Anterior cingulate cortex (tissue), 58 donors: Measurements from ENCODE around the gene C2CD2L.
"Not testable (repeated sequence)": the region's sequence is repeated elsewhere in the genome, so short reads cannot be mapped to it uniquely, and the experiment has no call there.

Experiments used
- DNase-seq, 58 donors: peaks; one replicate each; lab custom pipeline; 2025; lab: John Stamatoyannopoulos, UW

Gene C2CD2L

DNA sequence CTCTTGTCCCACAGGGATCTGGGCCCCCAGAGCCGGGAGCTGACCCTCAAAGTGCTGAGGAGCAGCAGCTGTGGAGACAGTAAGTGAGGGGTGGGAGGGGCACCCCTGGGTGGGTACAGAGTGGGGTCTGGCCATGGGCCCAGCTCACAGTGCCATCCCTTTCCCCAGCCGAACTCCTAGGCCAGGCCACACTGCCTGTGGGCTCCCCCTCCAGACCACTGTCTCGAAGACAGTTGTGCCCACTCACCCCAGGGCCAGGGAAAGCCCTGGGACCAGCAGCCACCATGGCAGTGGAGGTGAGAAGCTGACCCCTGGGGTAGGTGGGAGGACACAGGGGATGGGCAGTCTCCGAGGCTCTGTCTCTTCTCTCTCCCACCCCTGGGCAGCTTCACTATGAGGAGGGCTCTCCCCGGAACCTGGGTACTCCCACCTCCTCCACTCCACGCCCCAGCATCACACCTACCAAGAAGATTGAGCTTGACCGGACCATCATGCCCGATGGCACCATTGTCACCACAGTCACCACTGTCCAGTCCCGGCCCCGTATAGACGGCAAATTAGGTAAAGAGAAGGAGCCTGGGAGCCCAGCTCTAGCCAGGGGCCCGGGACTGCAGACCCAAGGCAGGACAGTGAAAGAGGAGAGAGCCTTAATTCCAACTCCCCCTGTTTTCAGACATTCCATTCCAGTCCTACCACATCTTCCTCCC, 5.3 kb downstream of the C2CD2L start:
- DNase-seq = no peak

DNA sequence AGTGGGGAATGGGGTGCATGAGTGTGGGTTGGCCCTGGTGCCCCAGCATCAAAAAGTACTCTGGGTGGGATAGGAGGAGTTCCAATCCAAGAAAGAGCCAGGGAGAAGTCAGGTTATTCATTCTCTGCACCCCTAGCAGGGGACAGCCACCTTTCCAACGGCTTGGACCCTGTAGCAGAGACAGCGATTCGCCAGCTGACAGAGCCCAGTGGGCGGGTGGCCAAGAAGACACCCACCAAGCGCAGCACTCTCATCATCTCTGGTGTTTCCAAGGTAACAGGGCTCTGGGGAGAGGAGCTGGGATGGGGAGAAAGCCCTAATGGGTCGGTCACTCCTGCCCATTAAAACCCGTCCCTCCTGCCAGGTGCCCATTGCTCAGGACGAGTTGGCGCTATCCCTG, 6.6 kb downstream of the C2CD2L start:
- peak in 4 of 58 donors; percentile 11 to 32 (median 22) for DNase-seq

DNA sequence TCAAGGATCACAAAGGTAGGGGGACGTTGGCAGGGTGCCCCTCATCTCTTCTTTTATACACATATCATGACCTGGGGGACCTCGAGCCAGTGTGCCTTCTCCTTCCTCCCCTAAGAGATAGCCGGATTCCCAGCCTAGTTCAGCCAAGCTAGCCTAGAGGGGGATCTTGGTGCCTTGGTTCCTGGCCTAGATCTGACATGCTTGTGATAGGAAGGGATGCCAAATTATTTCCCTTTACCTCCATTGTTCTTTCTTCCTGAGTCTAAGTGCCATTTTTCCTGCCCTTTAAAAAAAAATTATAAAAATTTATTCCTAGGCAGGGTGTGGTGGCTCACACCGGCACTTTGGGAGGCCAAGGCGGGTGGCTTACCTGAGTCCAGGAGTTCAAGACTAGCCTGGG, 7.2 kb downstream of the C2CD2L start:
- DNase-seq = no peak

DNA sequence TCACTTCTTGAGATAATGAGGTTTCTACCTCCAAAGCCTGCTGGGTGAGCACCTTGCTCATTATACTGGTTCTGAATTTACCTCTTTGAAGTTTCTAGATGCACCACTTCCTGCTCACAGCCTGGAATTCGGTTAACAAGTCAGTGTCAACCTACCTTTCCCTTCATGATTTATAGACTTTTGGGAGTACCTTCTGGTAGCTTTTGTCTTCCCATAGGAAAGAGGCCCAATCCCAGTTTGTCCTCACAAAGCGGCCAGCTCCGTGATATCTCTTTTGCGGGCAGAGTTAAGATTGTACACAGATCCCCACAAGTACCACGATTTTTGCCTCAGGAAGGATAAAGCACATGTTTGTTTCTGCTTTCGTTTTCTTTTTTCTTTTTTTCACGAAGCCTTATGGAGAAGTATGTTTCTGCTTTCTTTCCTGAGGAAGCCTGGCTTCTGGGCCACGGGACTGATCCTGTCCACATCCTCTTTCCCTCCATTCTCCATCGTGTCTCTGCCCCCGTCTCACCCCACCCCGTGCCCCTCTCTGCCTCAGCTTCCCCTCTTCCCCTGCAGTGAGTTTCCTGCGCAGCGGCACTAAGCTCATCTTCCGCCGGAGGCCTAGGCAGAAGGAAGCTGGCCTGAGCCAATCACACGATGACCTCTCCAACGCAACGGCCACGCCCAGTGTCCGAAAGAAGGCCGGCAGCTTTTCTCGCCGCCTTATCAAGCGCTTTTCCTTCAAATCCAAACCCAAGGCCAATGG, 8.5 kb downstream of the C2CD2L start:
- DNase-seq = peak in 9 of 58 donors; percentile 15 to 38 (median 22)

DNA sequence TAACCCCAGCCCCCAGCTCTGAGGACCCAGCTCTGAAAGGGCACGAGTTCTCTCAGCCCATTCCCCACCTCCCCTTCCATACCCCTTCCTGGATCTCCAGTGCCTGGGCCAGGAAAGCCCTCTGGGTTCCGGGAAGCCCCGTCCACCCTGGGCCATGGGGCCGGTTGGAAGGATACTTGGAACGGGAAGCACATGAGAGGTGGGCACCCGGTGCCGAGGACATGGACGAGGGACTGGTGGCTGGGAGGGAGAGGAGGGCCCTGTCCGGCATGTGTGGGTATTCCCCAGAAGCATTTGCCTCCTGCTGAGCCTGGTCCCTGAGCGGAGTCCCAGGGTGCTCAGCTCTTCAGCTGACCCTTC, 9.1 kb downstream of the C2CD2L start:
- DNase-seq = no peak

DNA sequence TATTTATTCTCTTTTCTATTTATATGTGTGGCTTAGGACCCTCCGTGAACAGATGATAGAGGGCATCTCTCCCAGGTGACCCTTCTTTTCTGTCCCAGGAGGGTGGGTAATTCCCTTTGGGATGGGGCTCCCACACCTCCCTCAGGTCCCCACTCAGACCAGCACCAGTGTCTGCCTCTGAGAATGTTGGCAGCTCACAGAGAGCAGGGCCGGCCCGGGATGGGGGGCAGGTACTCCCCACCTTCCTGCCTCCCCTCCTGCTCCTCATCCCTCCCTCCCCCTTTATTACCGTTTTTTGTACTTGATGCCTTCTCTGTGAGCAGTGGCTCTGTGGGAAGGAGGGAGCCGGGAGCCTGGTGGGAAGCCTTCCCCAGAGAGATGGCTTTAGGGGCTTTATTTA, 9.5 kb downstream of the C2CD2L start:
- no peak for DNase-seq

DNA sequence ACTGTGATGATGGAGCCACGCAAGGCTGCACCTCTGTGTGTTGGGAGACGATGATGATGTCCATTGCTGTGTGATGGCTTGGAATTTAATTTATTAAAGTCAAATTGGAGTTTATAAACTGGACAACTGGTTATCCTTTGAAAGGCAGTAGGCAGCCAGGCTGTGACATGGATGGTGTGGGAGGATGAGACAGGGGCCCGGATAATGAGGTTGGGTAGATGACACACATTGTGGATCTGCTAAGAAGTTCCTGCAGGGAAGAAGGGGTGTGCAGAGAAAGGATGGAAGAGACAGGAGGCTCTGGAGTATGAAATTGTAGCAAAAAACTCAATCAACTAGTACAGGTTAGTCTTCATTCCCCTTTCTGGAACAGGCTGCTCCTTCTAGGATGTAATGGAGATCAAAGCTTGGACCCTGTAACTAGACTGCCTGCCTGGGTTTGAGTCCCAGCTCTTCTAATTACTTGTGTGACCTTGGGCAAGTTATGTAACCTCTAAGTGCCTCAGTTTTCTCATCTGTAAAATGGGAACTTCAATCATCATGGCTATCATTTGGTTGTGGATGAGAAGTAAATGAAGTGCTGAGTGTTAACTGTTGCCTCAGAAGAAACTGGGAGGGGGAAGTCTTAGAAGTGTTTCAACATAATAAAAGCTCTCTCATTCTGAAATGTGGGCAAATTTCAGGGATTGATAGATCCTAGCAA, 10.0 kb downstream of the C2CD2L start:
- DNase-seq = no peak

DNA sequence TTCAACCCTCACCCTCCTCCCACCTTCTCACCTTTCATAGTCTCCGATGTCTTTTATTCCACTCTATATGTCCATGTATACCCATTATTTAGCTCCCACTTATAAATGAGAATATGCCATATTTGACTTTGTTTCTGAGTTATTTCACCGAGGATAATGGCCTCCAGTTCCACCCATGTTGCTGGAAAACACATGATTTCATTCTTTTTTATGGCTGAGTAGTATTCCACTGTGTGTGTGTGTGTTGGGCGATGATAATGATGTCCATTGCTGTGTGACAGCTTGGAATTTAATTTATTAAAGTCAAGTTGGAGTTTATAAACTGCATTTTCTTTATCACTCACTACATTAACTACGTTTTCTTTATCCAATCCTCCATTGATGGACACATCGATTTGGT, 11.1 kb downstream of the C2CD2L start:
- no peak for DNase-seq

DNA sequence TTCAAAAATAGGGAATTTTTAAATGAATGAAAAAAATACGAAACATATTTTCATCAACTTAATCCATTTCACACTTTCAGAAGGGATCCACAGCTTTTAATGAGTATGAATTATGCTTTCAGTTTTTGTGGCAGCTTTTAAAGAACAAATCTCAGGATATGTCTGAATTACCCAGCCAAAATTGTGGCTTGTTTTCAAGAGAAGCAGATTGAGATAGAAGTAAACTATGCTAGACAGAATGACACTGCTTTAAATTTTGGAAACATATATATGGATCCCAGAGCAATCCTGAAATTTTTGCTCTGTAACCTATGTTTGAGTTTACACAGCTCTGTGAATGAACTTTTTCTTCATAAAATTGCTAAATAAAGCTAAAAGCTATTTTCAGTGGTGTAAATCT, 11.8 kb downstream of the C2CD2L start:
- no peak for DNase-seq

DNA sequence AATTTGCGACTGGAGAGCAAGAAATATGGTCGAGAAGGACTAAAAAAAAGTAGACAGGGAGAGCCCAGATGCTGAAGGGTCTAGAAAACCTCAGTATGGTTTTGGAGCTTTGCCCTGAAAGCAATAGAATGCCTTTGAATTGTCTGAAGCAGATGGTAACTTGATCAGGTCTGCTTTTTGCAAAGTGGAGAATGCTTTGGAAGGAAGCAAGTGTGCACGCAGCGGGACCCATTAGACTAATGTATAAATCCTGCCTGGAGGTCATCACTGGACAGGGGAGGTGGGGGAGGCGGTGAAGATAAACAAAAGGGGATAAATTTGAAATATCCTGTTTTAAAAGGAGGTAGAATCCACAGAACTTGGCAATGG, 13.5 kb downstream of the C2CD2L start:
- no peak for DNase-seq

DNA sequence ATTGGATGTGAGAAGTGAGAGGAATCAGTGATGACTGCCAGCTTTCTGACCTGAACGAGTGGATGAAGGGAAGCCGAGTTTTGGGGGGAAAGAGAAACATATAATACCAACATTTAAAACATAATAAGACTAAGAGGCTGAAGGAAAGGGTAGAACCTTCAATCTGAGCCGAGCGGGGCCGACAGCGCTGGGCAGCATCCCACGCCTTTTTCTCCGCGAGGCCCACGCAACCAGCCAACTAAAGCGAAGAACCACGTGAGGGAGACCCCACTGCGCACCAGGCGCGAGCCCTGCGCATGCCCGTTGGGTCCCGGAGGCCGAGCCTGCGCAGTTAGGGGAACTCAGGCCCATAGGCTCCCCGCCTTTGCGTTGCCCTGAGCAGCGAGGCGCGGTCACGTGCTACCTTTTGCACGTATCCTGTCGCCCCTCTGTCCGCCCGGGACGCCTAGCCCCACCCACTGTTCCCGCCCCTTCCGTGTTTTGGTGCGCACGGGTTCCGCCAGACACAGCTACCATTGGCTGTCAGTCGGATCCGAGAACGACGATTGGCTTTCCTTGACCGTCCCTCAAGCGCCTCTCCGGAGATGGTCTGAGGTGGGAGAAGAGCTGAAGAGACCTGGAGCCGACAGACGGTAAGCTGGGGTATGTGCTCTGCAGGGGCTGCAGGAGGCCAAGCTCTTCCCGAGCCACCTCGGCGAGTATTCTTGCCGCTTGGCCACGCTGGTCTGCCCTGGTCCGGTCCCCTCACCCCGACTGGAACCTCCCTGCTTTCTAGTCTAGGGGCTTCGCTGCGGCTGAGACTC, 14.1 kb downstream of the C2CD2L start, which contains the start of gene HINFP:
Gene HINFP, plus strand, starts transcription at position 573 of the 803 bp plus-strand sequence. CDS start 5,365 bp downstream, outside the sequence.
- peak; percentile 94 to 100 (median 100) for DNase-seq

DNA sequence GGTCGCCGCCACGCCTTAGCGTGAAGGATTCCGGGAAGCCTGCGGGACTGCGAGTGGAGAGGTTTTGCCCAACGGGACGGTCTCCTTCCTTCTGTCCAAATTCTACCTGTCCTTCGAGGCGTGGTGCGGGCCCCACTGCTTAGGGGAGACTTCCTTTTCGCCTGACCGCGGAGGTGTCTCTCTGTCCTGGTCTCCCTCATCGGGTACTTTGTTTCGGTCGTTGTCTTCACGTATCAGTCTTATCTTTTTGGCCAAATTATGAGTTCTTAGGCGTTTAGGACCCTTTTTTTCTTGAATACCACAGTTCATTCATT, 14.6 kb downstream of the C2CD2L start:
- no peak for DNase-seq

DNA sequence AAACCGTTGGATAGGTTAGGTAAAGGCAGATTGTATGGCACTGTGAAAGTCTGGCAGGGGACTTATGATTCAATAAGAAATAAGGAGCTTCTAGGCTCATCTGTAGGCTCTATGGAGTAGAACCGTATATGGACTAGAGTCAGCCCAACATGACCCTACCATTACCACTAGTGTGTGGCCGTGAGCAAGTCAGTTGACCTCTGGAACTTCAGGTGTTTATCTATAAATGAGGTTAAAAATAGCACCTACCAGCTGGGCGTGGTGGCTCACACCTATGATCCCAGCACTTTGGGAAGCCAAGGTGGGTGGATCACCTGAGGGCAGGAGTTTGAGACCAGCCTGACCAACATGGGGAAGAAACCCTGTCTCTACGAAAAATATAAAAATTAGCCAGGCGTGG, 18.7 kb downstream of the C2CD2L start:
- no peak for DNase-seq

DNA sequence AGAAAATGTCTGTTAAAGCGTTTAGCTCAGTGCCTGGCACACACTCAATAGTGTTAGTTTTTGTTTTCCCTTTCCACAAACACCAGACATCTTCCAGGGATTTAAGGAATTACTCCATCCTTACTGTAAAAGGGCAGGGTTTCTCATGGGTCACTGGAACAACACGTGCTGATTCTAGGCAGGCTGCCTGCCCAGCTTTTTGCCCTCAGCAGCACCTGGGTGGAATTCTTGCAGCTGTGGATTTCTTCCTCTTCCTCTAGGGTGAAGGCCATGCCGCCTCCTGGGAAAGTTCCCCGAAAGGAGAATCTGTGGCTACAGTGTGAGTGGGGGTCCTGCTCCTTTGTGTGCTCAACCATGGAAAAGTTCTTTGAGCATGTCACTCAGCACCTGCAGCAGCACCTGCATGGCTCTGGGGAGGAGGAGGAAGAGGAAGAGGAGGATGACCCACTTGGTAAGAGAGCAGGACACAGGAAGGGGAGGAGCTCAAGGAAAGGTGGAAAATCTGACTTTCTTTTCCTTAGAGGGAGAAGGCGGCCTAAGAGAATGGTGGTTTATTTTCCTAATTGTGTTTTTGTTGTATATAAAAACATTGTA, 19.6 kb downstream of the C2CD2L start:
- DNase-seq = no peak

DNA sequence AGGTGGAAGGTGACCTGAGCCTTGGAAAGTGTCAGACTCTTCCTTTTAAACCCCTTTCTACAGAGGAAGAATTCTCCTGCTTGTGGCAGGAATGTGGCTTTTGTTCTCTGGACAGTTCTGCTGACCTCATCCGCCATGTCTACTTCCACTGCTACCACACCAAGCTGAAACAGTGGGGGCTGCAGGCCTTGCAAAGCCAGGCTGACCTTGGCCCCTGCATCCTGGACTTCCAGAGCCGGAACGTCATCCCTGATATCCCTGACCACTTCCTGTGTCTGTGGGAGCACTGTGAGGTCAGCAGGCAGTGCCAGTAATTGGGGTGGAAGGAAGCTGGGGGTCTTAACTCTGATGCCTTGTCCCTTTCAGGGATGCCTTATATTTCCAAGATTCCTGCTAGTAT, 23.5 kb downstream of the C2CD2L start:
- DNase-seq = no peak

DNA sequence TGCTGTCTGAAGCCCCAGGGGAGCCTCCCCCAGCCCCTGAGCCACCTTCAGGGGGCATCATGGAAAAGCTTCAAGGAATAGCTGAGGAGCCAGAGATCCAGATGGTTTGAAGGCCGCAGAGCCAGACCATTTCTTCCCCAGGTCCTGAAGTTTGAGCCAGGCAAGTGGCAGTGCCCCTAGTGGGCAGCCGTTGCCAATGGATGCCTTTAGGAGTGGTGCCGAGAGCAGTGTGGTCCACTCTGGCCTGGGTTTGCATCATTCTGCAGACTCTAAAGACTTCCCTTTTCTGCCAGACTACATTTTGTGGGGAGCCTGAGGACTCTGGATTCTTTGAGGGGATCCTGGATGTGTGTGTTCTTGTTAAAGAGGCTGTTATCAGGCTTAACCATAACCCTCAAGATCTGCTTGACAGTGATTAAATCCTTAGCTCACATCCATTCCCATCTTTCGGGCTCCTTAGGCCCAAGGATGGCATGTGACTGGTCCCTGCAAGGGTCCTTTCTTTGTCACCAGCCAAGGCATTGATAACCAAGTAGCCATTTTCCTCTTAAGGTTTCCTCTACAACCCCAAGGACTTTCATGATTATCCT, 27.3 kb downstream of the C2CD2L start:
- DNase-seq = peak in 1 of 58 donors; percentile 34

DNA sequence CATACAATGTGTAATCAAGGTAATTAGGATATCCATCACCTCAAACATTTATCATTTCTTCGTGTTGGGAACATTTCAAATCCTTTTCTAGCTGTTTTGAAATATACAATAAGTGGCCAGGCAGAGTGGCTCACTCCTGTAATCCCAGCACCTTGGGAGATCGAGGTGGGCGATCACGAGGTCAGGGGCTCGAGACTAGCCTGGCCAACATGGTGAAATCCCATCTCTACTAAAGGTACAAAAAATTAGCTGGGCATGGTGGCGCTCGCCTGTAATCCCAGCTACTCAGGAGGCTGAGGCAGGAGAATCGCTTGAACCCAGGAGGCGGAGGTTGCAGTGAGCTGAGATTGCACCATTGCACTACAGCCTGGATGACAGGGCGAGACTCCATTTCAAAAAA, 32.1 kb downstream of the C2CD2L start:
- DNase-seq = not testable (repeated sequence)

DNA sequence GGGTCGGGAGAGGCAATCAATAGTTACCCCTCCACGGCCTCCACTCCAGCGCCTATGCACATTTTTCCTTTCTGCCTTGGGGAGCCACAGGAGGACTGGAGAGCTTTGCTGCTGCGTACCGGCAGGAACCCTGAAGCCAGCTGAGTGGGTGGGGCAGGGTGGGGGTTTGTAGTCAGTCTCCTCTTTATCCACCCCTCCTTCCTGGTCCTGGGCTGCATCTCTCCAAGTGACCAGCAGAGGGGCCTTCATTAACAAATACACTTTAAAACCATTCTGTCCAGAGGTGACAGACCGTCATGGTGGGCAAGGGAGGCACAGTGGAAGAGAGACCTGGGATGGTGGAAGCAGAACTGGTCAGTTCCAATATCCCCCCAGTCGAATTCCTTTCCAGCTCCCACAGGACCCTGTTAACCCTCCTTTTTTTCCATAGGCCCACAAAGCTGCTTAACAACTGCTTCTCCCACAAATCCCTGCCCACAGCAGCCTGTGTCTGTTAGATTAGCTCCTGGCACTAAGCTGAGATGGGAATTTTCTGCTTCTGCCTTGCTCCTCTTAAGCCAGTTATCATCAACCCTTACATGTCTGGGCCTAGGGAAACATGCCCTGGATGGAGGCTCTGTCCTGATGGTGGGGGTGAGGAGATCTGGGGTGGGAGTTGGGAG, 37.8 kb downstream of the C2CD2L start:
- peak in 19 of 58 donors; percentile 8 to 53 (median 21) for DNase-seq

DNA sequence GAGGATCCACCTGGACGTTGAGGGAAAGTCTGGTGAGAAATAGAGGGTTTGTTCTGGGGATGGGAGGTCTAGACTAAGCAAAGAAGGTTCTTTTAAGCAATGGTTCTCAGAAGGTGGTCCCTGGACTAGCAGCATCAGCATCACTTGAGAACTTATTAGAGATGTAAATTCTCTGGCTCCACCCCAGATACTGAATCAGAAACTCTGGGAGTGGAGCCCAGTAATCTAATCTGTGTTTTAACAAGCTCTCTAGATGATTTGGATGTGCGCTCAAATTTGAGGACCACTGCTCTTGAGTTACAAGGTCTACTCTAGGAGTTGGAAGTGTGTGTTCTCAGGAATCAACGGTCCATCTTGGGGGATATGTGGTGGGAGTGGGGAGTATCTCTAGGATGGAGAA, 38.4 kb downstream of the C2CD2L start:
- DNase-seq = no peak
